ENCODE data around the gene FLAD1. TPM values are rescaled to one million over a fixed set of nuclear protein-coding genes. Genes with fewer than 3 reads are reported as not detected.

FLAD1 gene
- total RNA-seq, 1 experiment from 2014 or later, result 58.4 TPM

- Histone ChIP-seq H2AFZ (ENCODE audit: low read depth, low read length, poor library complexity, severe bottlenecking) (no peak overlapping the region), H3K4me3 (replicated peaks in 1 of 2; ENCODE audit: low read depth in 1 of 2, low read length in 2 of 2) (no peak overlapping the region), H3K4me1 (ENCODE audit: control insufficient read depth in 1 of 2, insufficient read depth in 2 of 2, low read length in 2 of 2) (peaks cover 10 to 22% of the 10 kb centered on the region in 2 experiments), H3K27me3 (ENCODE audit: insufficient read depth, low read length) (no peaks in the 10 kb centered on the region), H3K79me2 (ENCODE audit: insufficient read depth, low read length) (no peaks in the 10 kb centered on the region), H4K20me1 (ENCODE audit: insufficient read depth) (no peaks in the 10 kb centered on the region), H3K27ac (ENCODE audit: low read depth, low read length) (no peak overlapping the region), H3K9me3 (ENCODE audit: control insufficient read depth in 1 of 2, insufficient read depth in 1 of 2, low read depth in 1 of 2, low read length in 2 of 2) (no peaks in the 10 kb centered on the region), H3K9ac (ENCODE audit: low read length) (no peak overlapping the region), H3K4me2 (ENCODE audit: low read length) (no peak overlapping the region), H3K36me3 (ENCODE audit: control insufficient read depth in 1 of 2, insufficient read depth in 2 of 2, low read length in 2 of 2) (no peaks in the 10 kb centered on the region), H3K9me2 (ENCODE audit: insufficient read depth) (no peaks in the 10 kb centered on the region)
- ChIA-PET POLR2A (interaction anchor here (1.0 kb wide), 1 partner anchor 16 kb away, joined by 3 read pairs; the partner anchor contains the start of gene PMVK), RAD21 (ENCODE audit: low non-redundant PET in 1 of 2, low total read pairs in 2 of 2, uncharacterized antibody in 2 of 2, unreplicated experiment in 2 of 2) (no interaction called here), CTCF (no interaction called here)
- TF ChIP-seq RAD21 (IDR thresholded peaks at IDR 0.05; ENCODE audit: low read depth), result no peak
- TF ChIP-seq POLR2A (IDR thresholded peaks at IDR 0.05; ENCODE audit: borderline replicate concordance, extremely low read depth, insufficient read depth, insufficient read length), result no peak
- intact Hi-C loops (cut with micrococcal nuclease), result no loop called here
- BruUV-seq (replicated peaks), result no TSS peak
- DNase-seq (ENCODE audit: low read depth, low spot score) (no peak), ATAC-seq (no peak)
Observed at GRCh38 chr1:154951901-154952657, 31.1 kb upstream of the FLAD1 start.

GRCh38 chr1:154952664-154953063 is 30.5 kb upstream of the FLAD1 start:
- ChIA-PET CTCF (no interaction called here), POLR2A (interaction anchor here (1.0 to 1.2 kb wide), 2 partner anchors 16 to 18 kb away, joined by 3 read pairs; partner anchors contain the start of genes PMVK and SHC1)

More at GRCh38 chr1:154952664-154953063, 30.5 kb upstream of the FLAD1 start:
- no peaks in the 10 kb centered on the region for H3K9me3 ChIP-seq (ENCODE audit: control insufficient read depth in 1 of 2, insufficient read depth in 1 of 2, low read depth in 1 of 2, low read length in 2 of 2)
- H3K27me3 ChIP-seq (ENCODE audit: insufficient read depth, low read length), result no peaks in the 10 kb centered on the region
- no peaks in the 10 kb centered on the region for H4K20me1 ChIP-seq (ENCODE audit: insufficient read depth)
- intact Hi-C loops (cut with micrococcal nuclease), result no loop called here
- no peak for ATAC-seq
- DNase-seq (ENCODE audit: low read depth, low spot score), result no peak
- H3K36me3 ChIP-seq (ENCODE audit: control insufficient read depth in 1 of 2, insufficient read depth in 2 of 2, low read length in 2 of 2), result no peaks in the 10 kb centered on the region
- no peak overlapping the region for H3K27ac ChIP-seq (ENCODE audit: low read depth, low read length)
- RAD21 ChIA-PET (ENCODE audit: low non-redundant PET in 1 of 2, low total read pairs in 2 of 2, uncharacterized antibody in 2 of 2, unreplicated experiment in 2 of 2), result no interaction called here
- no peak overlapping the region for H3K9ac ChIP-seq (ENCODE audit: low read length)
- H3K79me2 ChIP-seq (ENCODE audit: insufficient read depth, low read length), result no peaks in the 10 kb centered on the region
- no TSS peak for BruUV-seq (replicated peaks)
- no peak overlapping the region for H3K4me2 ChIP-seq (ENCODE audit: low read length)
- TF ChIP-seq TCF7L2 (IDR thresholded peaks at IDR 0.05; ENCODE audit: borderline replicate concordance, extremely low read depth, insufficient read depth, insufficient read length), result no peak
- no peak for TF ChIP-seq JUND (IDR thresholded peaks at IDR 0.05)
- no peak for TF ChIP-seq SIN3A (IDR thresholded peaks at IDR 0.05; ENCODE audit: low read depth)
- H3K4me3 ChIP-seq (replicated peaks in 1 of 2; ENCODE audit: low read depth in 1 of 2, low read length in 2 of 2), result no peak overlapping the region
- no peaks in the 10 kb centered on the region for H3K9me2 ChIP-seq (ENCODE audit: insufficient read depth)
- H2AFZ ChIP-seq (ENCODE audit: low read depth, low read length, poor library complexity, severe bottlenecking), result no peak overlapping the region
- peaks cover 14 to 28% of the 10 kb centered on the region in 2 experiments for H3K4me1 ChIP-seq (ENCODE audit: control insufficient read depth in 1 of 2, insufficient read depth in 2 of 2, low read length in 2 of 2)

Measured in HCT116 (cell line).